GM18498 (cell line): ENCODE data around the gene PARP4.
"Not testable (repeated sequence)": the region's sequence is repeated elsewhere in the genome, so short reads cannot be mapped to it uniquely, and the experiment has no call there.

Experiments
- ATAC-seq: cut with Tn5 transposase; IDR thresholded peaks from one replicate; pipeline ENCODE4 v1.9.1; 2021; ENCODE audit warnings: mild to moderate bottlenecking, moderate library complexity; ENCODE audit not compliant: unreplicated experiment

The PARP4 gene

DNA sequence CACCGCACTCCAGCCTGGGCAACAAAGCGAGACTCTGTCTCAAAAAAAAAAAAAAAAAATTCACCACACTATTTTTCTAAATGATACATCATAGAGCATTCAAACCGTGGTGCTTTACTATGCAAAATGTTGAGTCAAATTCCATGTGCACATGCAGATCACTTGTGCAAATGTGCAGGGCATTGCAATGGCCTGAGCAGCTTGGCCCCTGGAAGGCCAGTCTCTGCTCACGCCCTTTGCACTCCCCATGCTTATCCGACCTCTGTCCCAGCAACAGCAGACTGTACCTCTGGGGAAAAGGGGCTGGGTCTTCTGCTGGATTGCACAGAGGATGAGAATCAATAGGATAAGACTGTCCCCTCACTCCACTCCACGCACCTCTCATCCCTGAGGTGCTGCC, 58.5 kb downstream of the PARP4 start:
- ATAC-seq, result no peak

GRCh38 chr13:24452044-24452443, 60.5 kb downstream of the PARP4 start:
- no peak for ATAC-seq

- ATAC-seq, result no peak
Observed at GRCh38 chr13:24450530-24450929, 62.0 kb downstream of the PARP4 start.

DNA sequence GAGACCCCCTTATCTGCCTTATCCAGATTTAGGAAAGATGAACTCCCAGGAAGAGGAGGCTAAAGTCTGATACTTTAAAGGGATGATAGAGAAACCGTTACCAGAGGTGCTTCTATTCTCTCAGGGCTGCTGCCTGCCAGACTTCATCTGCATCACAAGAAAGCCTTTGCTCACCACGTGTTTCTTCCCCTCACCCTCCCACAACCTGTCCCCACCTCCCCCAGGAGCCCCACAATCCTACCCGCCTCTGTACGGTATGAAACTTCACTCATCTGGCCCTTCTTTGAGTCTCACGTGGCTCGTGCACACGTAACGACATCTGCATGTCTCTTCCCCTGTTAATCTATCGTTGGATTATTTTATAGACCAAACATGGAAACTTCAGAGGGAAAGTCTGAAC, 67.7 kb downstream of the PARP4 start:
- ATAC-seq, result not testable (repeated sequence)

- ATAC-seq, result no peak
Observed at GRCh38 chr13:24443366-24443765, 69.2 kb downstream of the PARP4 start.

GRCh38 chr13:24426045-24426444, 86.5 kb downstream of the PARP4 start:
- not testable (repeated sequence) for ATAC-seq

- not testable (repeated sequence) for ATAC-seq
Observed at GRCh38 chr13:24419668-24420067, 92.9 kb downstream of the PARP4 start.

DNA sequence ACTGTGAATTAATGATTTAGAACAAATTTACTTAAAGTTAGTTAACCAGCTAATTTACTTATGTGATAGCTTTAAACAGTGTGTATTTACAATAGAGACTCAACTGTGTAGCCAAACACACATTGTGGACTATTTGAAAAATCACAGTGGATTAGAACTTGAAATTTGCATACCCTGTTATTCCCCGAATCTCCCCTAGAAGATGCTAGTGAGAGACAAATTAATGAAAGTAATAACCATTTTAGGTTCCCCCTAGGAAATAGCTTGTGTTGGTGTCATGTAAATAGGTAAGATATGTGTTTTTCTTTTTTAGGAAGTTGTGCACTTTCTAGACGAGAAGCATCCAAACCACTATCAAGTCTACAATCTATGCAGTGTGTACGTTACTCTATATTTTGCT, 104.7 kb downstream of the PARP4 start:
- no peak for ATAC-seq

DNA sequence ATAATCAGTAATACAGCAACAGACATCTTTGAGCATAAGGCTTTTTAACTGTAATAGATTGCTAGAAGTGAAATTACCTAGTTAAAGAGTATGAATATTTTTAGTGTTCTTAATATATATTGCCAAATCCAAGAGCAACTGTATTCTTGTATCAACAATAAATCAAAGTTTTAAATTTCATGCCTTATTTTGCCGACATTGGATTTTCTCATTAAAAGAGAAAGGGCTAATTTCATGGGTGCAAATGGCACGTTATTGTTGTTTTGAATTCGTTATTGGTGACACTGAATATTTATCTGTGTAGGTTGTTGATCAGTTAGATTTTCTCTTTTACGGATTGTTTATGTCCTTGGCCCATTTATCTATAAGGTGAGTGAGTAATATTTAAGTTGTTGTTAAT, 106.1 kb downstream of the PARP4 start:
- ATAC-seq, result no peak

DNA sequence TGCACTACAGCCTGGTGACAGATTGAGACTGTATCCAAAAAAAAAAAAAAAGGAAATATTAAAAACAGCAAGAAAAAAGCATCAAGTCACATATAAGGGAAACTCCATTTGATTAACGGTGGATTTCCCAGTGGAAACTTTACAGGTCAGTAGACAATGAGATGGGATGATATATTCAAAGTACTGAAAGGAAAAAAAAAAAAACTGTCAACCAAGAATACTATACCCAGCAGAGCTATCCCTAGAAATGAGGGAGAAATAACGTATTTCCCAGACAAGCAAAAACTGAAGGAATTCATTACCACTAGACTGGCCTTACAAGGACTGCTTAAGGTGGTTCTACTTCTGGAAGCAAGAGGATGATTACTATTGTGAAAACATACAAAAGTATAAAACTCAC, 115.8 kb downstream of the PARP4 start:
- no peak for ATAC-seq

- ATAC-seq, result no peak
Observed at GRCh38 chr13:24392972-24393371, 119.6 kb downstream of the PARP4 start.

DNA sequence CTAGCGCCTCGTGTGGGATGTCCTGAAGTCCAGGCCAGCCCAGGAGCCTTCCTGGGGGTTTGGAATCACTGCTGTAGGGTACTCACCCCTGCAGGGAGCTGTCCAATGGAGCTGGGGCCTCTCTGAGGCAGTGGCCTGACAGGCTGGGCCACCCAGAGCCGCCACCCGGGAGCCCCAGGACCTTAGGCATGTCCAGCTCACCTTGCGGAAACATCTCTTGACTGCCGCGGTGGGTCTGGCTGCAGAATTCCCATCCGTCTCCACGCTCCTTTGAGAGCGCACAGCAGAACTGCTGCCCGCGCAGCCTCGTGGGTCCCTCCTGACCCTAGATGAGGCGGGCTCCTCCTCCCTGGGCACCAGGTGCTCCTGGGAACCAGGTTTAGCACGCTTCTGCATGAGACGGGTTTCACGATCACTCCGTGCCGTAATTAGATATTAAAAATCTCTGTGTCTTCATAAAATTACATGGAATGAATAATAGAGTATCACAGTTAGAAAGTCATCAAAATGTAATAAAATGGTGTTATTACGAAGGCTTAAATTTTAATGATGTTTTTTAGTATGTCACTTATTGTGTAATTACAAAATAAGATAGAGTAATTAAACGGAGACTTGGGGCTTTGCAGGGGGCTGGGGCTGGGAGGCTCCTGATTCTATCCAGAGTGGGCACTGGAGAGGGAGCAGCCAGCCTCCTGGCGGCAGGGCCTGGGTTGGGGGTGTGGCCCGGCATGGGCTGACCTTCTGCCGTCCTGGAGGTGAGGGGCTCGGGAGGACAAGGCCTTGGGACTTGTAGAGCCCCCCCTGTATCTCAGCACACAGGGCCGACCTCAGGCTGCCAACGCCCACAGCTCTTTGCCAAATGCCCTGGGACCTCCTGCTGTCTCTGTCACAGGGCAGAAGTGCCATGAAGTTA, 120.6 kb downstream of the PARP4 start:
- not testable (repeated sequence) for ATAC-seq

DNA sequence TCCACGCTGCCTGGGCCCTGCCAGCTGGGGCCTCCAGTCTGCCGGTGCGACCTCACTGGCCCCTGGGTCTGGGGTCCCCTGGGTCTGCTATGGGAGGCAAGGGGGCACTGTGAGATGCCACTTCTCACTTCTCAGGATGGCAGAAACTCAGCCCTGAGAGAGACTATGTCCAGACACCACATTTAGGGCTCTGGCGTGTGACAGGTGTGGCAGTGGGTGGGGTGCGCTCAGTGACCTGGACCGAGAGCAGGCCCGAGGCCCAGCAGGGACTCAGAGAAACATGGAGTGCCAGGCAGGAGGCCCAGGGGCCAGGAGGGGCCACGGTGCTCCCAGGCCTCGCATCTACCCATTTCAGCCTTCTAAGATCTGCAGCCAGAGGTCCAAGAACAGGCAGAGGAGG, 121.8 kb downstream of the PARP4 start:
- ATAC-seq, result not testable (repeated sequence)

DNA sequence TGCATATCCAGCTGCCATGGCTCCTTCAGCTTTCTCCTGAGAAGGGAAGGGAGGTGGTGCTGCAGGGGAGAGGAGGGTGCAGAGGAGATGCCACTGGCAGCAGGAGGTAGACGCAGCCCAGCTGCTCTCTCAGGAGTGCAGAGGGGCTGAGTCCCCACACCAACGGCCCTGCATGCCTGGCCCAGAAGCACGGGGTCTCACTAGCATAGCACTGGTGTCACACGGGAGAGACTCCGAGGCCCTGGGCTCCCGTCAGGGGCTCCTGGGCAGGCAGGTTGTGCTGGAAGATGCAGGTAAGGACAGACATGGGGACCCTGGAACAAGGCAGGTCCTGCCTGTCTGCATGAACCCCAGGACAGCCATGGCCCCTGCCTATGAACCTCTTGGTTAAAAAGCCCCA, 123.1 kb downstream of the PARP4 start:
- no peak for ATAC-seq

DNA sequence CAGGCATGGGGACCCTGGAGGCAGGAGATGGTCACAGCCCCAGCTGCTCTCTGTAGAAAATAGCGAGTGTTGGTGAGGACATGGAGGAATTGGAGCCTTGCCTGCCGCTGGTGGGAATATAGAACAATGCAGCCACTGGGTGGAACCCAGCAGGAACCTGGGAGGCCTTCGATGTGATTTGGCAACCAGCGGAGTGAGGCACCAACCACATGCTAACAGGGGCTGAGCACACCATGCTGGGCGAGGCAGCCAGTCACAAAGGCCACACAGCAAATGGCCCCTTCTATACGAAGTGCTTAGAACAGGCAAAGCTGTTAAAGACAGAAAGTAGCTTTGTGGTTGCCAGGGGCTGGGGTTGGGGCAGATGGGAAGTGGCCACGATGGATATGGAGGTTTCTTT, 123.8 kb downstream of the PARP4 start:
- ATAC-seq, result not testable (repeated sequence)

- no peak for ATAC-seq
Observed at GRCh38 chr13:24386816-24387708, 125.5 kb downstream of the PARP4 start.

- no peak for ATAC-seq
Observed at GRCh38 chr13:24385902-24386301, 126.7 kb downstream of the PARP4 start.

GRCh38 chr13:24384946-24385345, 127.6 kb downstream of the PARP4 start:
- not testable (repeated sequence) for ATAC-seq

DNA sequence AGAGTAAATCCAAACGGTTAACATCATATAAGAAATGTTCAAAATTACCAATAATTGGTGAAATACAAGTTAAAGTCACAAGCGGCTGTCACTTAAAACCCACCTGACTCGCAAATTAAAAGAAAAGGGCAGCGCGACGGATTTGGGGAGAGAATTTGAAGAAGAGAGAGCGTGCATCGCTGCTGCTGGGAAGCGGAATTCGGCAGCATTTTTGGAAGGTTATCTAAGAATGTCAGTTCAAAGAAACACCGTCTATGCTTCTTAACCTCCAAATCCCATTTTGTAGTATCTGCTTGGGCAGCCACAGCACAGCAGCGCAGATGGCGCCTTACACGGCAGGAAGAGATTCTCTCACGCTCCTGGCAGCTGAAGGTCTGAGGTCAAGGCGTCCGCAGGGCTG, 128.5 kb downstream of the PARP4 start:
- not testable (repeated sequence) for ATAC-seq

- ATAC-seq, result no peak
Observed at GRCh38 chr13:24381541-24382265, 130.9 kb downstream of the PARP4 start.

DNA sequence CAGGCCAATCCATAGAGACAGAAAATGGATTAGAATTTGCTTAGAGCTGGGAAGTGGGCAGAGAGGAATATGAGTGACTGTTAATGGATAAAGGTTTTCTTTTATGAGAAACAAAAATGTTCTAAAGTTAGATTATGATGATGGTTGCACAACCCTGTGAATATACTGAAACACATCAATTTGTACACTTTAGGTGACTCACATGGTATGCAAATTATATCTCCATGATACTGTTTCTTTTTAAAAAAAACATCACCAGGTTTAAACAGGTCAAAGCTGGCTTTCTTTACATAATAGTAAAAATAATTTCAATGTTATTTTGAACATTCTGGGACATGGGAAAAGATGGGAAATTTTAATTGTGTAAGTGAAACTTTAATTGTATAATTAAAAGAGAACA, 131.7 kb downstream of the PARP4 start:
- not testable (repeated sequence) for ATAC-seq
